Activated CD8-positive, alpha-beta T cell treated with anti-CD3 and anti-CD28 coated beads for 36 hours (primary cell): Measurements from ENCODE around the gene TFDP1. TPM values are rescaled to one million over a fixed set of nuclear protein-coding genes. Genes with fewer than 3 reads are reported as not detected.

Source experiments
- ATAC-seq: fragments of 200-7000 bp; cut with Tn5 transposase; one replicate; pipeline ENCODE4 v1.10.0; 2021; ENCODE audit warnings: mild to moderate bottlenecking, moderate library complexity
- CTCF ChIA-PET: fragments of 350-600 bp; sonication (Branson Sonifier 250); formaldehyde crosslinking; loops from one replicate; lab custom pipeline; 2021; ENCODE audit warnings: antibody characterized with exemption; lab: Charles Lee
- POLR2A ChIA-PET: fragments of 350-600 bp; sonication (Branson Sonifier 250); formaldehyde crosslinking; loops from one replicate; lab custom pipeline; 2021; ENCODE audit warnings: antibody characterized with exemption; lab: Charles Lee
- DNase-seq: peaks from one replicate; pipeline ENCODE4 v3.0.0-alpha.2; 2020
- H3K27ac Mint-ChIP-seq: one replicate; pipeline ENCODE4 v1.8.0; 2021; ENCODE audit warnings: mild to moderate bottlenecking, mixed read lengths
- H3K27me3 Mint-ChIP-seq: one replicate; pipeline ENCODE4 v1.8.0; 2021; ENCODE audit warnings: mixed read lengths
- H3K36me3 Mint-ChIP-seq: one replicate; pipeline ENCODE4 v1.8.0; 2021; ENCODE audit warnings: low read depth, mixed read lengths
- H3K4me1 Mint-ChIP-seq: one replicate; pipeline ENCODE4 v1.8.0; 2021; ENCODE audit warnings: low read depth, mixed read lengths
- H3K4me3 Mint-ChIP-seq: one replicate; pipeline ENCODE4 v1.8.0; 2021; ENCODE audit warnings: mild to moderate bottlenecking, moderate library complexity, mixed read lengths
- H3K9me3 Mint-ChIP-seq: one replicate; pipeline ENCODE4 v1.8.0; 2021; ENCODE audit warnings: mixed read lengths
- CTCF ChIP-seq: fragments of 200-600 bp; IDR thresholded peaks from one replicate; pipeline ENCODE4 v1.8.0; 2022; ENCODE audit warnings: antibody characterized with exemption, mild to moderate bottlenecking
- intact Hi-C: fragments of 100-400 bp; cut with micrococcal nuclease; formaldehyde crosslinking; loops from one replicate; pipeline ENCODE4 v1.10.0; 2022
- total RNA-seq, 2 experiments: library from RNA; stranded (reverse); gene quantifications; one replicate each; pipeline ENCODE4 v1.2.3, GENCODE V29; 2021

TFDP1 gene
- total RNA-seq, 2 experiments from 2014 or later, result 174 to 184 TPM

GRCh38 chr13:113635048-113635420 lies 50.5 kb downstream of the TFDP1 start:
- no peak overlapping the region for H3K4me3 Mint-ChIP-seq
- no peak for ATAC-seq
- no peak overlapping the region for H3K27ac Mint-ChIP-seq
- no peaks in the 10 kb centered on the region for H3K9me3 Mint-ChIP-seq
- peaks cover 22% of the 10 kb centered on the region for H3K4me1 Mint-ChIP-seq
- POLR2A ChIA-PET, result no interaction called here
- TF ChIP-seq CTCF, result no peak
- intact Hi-C loops, result no loop called here
- peaks cover 78% of the 10 kb centered on the region for H3K36me3 Mint-ChIP-seq
- CTCF ChIA-PET, result no interaction called here
- no peaks in the 10 kb centered on the region for H3K27me3 Mint-ChIP-seq
- no peak for DNase-seq

- H3K4me3 Mint-ChIP-seq, result no peak overlapping the region
- no peak for ATAC-seq
- no peak overlapping the region for H3K27ac Mint-ChIP-seq
- CTCF ChIA-PET, result no interaction called here
- H3K36me3 Mint-ChIP-seq, result peaks cover 80% of the 10 kb centered on the region
- intact Hi-C loops, result no loop called here
- POLR2A ChIA-PET, result no interaction called here
- H3K9me3 Mint-ChIP-seq, result no peaks in the 10 kb centered on the region
- TF ChIP-seq CTCF, result no peak
- no peaks in the 10 kb centered on the region for H3K27me3 Mint-ChIP-seq
- no peak for DNase-seq
- H3K4me1 Mint-ChIP-seq, result peaks cover 22% of the 10 kb centered on the region
Measured at GRCh38 chr13:113635709-113636108, 51.2 kb downstream of the TFDP1 start.

DNA sequence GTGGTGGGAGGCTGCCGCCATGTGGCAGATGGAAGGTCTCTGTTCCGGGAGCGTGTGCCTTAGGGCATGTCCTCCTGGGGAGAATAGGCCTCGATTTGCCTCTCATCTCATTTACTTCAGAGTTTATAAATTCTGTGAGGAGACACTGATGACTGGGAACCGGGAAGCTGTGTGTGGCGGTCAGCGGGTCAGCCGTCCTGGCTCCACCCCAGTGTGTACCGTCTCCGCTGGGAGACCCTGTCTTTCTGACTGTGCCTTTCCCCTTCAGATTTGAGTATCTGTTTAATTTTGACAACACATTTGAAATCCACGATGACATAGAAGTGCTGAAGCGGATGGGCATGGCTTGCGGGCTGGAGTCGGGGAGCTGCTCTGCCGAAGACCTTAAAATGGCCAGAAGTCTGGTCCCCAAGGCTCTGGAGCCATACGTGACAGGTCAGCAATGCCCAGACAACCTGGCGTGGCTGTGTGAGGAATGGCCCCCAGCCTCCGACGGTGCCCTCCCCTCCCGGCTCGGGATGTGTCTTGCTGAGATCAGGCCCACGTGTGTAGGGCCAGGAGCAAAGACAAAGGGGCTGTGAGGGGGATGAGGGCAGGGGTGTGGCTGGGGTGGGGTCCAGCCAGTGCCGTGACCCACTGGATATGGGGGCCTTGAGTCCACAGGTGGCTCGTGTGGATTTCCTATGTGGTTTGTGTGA lies 51.9 kb downstream of the TFDP1 start:
- H3K4me1 Mint-ChIP-seq, result peaks cover 22% of the 10 kb centered on the region
- ChIA-PET CTCF (interaction anchor here (0.9 kb wide), 1 partner anchor 46 kb away, joined by 3 read pairs; no protein-coding TSS in a partner anchor), POLR2A (no interaction called here)
- peaks cover 80% of the 10 kb centered on the region for H3K36me3 Mint-ChIP-seq
- TF ChIP-seq CTCF, result no peak
- intact Hi-C loops, result no loop called here
- ATAC-seq, result no peak
- no peak overlapping the region for H3K27ac Mint-ChIP-seq
- no peak for DNase-seq
- no peak overlapping the region for H3K4me3 Mint-ChIP-seq
- H3K27me3 Mint-ChIP-seq, result no peaks in the 10 kb centered on the region
- no peaks in the 10 kb centered on the region for H3K9me3 Mint-ChIP-seq

DNA sequence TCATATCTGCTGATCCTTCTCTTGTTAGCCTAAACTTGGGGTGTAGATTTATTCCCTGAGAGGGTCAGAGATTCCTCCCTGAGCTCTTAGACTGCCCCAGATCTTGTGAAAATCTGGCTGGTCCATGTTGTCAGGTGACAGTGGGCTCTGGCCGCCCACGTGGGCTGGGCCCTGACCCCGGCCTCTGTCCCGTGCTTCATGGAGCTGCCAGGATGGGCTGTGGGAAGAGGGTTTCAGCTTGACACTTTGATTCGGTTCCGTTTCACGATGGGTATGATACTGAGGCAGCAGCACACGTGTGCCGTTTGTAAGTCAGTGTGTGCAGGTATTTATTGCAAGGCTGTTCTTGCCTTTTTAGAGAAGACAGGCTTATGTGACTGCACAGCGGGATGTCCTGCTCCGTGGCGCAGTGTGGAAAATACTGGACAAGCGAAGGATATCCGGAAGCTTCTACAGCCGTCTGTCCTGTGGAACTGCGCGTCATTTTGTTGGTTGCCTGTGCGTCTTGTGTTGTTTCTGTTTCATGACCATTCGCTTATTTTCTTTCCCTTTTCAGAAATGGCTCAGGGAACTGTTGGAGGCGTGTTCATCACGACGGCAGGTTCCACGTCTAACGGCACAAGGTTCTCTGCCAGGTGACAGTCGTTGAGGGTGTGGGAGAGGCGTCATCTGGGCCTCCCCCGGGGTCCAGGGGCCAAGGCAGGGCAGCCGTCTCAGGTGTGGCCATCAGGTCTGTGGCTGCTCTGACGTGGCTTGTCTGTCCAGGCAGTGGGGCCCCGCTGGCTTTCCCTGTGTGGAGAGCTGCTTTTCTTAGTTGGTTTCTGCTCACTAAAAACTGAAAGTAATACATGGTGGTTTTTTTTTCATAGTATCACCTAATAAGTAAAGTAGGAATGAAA lies 53.0 kb downstream of the TFDP1 start:
- DNase-seq (no peak), ATAC-seq (no peak)
- H3K4me3 Mint-ChIP-seq, result no peak overlapping the region
- H3K27ac Mint-ChIP-seq, result no peak overlapping the region
- TF ChIP-seq CTCF, result no peak
- ChIA-PET POLR2A (interaction anchor here (1.0 kb wide), 1 partner anchor 14 kb away, joined by 3 read pairs; no protein-coding TSS in a partner anchor), CTCF (interaction anchor here (0.9 kb wide), 1 partner anchor 47 kb away, joined by 3 read pairs; no protein-coding TSS in a partner anchor)
- H3K36me3 Mint-ChIP-seq, result peaks cover 85% of the 10 kb centered on the region
- H3K9me3 Mint-ChIP-seq, result no peaks in the 10 kb centered on the region
- intact Hi-C loops, result no loop called here
- H3K4me1 Mint-ChIP-seq, result peaks cover 22% of the 10 kb centered on the region
- H3K27me3 Mint-ChIP-seq, result no peaks in the 10 kb centered on the region
